ENCODE data around the gene SH3PXD2A.

DNA sequence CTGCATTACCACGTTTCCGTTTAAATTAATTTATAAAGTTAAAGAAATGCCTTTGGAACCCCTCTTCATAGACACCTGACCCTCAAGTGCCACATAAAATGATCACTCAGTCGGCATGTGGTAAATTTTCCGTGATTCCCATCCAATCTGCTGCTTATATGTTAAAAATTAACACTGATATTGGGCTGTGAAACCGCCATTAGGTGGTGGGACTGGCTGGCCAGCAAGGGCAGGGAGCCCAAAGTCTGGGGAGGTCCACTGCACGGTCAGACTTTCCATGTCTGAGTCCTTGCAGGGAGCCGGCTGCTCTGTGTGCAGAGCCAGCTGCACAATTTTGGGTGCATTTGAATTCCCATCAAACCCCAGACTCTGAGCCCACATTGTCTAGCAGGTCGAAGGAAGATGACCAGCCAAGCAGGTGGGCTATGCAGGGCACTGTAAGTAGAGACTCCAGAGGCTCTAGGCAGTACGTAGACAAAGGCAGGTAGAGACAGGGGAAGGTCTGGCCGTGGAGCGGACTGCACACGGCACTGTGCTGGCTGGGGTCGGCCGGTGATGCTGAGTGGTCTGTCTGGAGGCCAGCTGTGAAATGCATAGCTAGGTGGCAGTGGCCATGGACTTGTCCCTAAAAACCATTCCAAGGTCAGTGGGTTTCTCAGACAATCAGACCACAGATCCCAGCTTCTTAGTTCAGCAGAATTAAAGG is 122.9 kb downstream of the SH3PXD2A start:
- TF ChIP-seq, protein P1, sequence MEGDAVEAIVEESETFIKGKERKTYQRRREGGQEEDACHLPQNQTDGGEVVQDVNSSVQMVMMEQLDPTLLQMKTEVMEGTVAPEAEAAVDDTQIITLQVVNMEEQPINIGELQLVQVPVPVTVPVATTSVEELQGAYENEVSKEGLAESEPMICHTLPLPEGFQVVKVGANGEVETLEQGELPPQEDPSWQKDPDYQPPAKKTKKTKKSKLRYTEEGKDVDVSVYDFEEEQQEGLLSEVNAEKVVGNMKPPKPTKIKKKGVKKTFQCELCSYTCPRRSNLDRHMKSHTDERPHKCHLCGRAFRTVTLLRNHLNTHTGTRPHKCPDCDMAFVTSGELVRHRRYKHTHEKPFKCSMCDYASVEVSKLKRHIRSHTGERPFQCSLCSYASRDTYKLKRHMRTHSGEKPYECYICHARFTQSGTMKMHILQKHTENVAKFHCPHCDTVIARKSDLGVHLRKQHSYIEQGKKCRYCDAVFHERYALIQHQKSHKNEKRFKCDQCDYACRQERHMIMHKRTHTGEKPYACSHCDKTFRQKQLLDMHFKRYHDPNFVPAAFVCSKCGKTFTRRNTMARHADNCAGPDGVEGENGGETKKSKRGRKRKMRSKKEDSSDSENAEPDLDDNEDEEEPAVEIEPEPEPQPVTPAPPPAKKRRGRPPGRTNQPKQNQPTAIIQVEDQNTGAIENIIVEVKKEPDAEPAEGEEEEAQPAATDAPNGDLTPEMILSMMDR (IDR thresholded peaks at IDR 0.05), result no peak
- TF ChIP-seq EZH2 (IDR thresholded peaks at IDR 0.05; ENCODE audit: borderline replicate concordance, insufficient read depth, low read depth, low read length, poor library complexity, severe bottlenecking), result no peak
